Right lobe of liver (tissue), 4 donors: ENCODE data around the gene ZNF487.

Source experiments
- POLR2A ChIP-seq: fragments of 450-650 bp; IDR thresholded peaks from one replicate; pipeline ENCODE4 v1.6.1; 2017; ENCODE audit warnings: antibody characterized with exemption, mild to moderate bottlenecking
- TF ChIP-seq, protein P1 (sequence below), 4 donors: fragments of 200-600 bp in 3 of 4; fragments of 450-650 bp in 1 of 4; IDR thresholded peaks; one replicate each; pipeline versions ENCODE4 v1.5.1 to v1.8.0; 2016 to 2022; ENCODE audit warnings: antibody characterized with exemption in 4 of 4, mild to moderate bottlenecking in 2 of 4
- donor health status: DM: no; HTN: no; CAD: no.
- donor health status: DM: no; HTN: no; CAD: no.
- donor health status: DM: no; HTN: yes; CAD: no.

DNA sequence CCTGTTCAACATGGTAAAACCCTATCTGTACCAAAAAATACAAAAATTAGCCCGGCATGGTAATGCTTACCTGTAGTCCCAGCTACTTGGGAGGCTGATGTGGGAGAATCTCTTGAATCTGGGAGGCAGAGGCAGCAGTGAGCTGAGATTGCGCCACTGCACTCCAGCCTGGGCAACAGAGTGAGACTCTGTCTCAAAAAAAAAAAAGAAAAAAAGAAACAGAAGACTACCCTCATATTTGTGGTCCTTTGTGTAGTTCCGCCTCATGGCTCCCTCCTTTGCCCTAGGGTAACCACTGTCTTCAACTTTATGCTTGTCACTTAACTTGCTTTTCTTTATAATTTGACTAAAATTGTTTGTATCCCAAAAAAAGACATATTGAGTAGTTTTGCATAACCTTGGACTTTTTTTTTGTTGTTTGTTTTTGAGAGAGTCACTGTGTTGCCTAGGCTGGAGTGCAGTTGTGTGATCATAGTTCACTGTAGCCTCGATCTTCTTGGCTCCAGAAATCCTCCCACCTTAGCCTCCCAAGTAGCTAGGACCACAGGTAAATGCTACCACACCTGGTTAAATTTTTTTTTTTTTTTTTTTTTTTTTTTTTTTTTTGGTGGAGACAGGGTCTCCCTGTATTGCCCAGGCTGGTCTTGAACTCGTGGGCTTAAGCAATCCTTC, 3.7 kb downstream of the ZNF487 start:
- TF ChIP-seq, protein P1, sequence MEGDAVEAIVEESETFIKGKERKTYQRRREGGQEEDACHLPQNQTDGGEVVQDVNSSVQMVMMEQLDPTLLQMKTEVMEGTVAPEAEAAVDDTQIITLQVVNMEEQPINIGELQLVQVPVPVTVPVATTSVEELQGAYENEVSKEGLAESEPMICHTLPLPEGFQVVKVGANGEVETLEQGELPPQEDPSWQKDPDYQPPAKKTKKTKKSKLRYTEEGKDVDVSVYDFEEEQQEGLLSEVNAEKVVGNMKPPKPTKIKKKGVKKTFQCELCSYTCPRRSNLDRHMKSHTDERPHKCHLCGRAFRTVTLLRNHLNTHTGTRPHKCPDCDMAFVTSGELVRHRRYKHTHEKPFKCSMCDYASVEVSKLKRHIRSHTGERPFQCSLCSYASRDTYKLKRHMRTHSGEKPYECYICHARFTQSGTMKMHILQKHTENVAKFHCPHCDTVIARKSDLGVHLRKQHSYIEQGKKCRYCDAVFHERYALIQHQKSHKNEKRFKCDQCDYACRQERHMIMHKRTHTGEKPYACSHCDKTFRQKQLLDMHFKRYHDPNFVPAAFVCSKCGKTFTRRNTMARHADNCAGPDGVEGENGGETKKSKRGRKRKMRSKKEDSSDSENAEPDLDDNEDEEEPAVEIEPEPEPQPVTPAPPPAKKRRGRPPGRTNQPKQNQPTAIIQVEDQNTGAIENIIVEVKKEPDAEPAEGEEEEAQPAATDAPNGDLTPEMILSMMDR (IDR thresholded peaks at IDR 0.05) = no peak
- no peak for TF ChIP-seq POLR2A
